Liver (tissue), 9 donors: ENCODE measurements around the gene CEP89. TPM values are rescaled to one million over a fixed set of nuclear protein-coding genes. Genes with fewer than 3 reads are reported as not detected.

Source experiments
- DNase-seq: peaks from one replicate; pipeline ENCODE4 v3.0.0-alpha.2; 2017; ENCODE audit warnings: low spot score
- H3K27ac ChIP-seq, 2 donors: one replicate each; pipeline ENCODE4 v1.7.0; 2013; ENCODE audit warnings: inconsistent platforms in 2 of 2, low read length in 2 of 2, control low read depth in 1 of 2, low read depth in 1 of 2, mild to moderate bottlenecking in 1 of 2
- H3K27me3 ChIP-seq, 4 donors: one replicate each; pipeline versions ENCODE4 v1.6.1 to v1.7.0; 2013; ENCODE audit warnings: low read length in 3 of 4, inconsistent platforms in 1 of 4, mild to moderate bottlenecking in 1 of 4, moderate library complexity in 1 of 4; ENCODE audit not compliant: control insufficient read depth in 4 of 4, insufficient read depth in 4 of 4
- H3K36me3 ChIP-seq, 4 donors: one replicate each; pipeline versions ENCODE4 v1.6.1 to v1.7.0; 2013; ENCODE audit warnings: low read length in 3 of 4, mild to moderate bottlenecking in 3 of 4, low read depth in 1 of 4, moderate library complexity in 1 of 4; ENCODE audit not compliant: control insufficient read depth in 4 of 4, insufficient read depth in 3 of 4
- H3K4me1 ChIP-seq, 4 donors: one replicate each; pipeline versions ENCODE4 v1.6.1 to v1.7.0; 2013; ENCODE audit warnings: low read length in 3 of 4, mild to moderate bottlenecking in 3 of 4, moderate library complexity in 1 of 4; ENCODE audit not compliant: control insufficient read depth in 4 of 4, insufficient read depth in 4 of 4
- H3K4me3 ChIP-seq, 3 donors: one replicate each; pipeline versions ENCODE4 v1.6.1 to v1.7.0; 2013; ENCODE audit warnings: low read length in 3 of 3, control low read depth in 1 of 3, low read depth in 1 of 3, mild to moderate bottlenecking in 1 of 3
- H3K9ac ChIP-seq, 2 donors: one replicate each; pipeline ENCODE4 v1.7.0; 2013; ENCODE audit warnings: low read length in 2 of 2, mild to moderate bottlenecking in 2 of 2, moderate library complexity in 2 of 2, control low read depth in 1 of 2, low read depth in 1 of 2
- H3K9me3 ChIP-seq, 4 donors: one replicate each; pipeline versions ENCODE4 v1.6.1 to v1.7.0; 2013; ENCODE audit warnings: low read length in 3 of 4; ENCODE audit not compliant: control insufficient read depth in 4 of 4
- EGR1 ChIP-seq, 2 donors: IDR thresholded peaks; 2 replicates each; pipeline ENCODE4 v1.6.1; 2016 to 2018; ENCODE audit warnings: antibody characterized with exemption in 2 of 2, low read depth in 2 of 2
- FOXA1 ChIP-seq: IDR thresholded peaks from 2 replicates; pipeline ENCODE4 v1.6.1; 2016; ENCODE audit warnings: antibody characterized with exemption
- FOXA2 ChIP-seq: IDR thresholded peaks from 2 replicates; pipeline ENCODE4 v1.6.1; 2016; ENCODE audit warnings: antibody characterized with exemption
- GABPA ChIP-seq, 2 donors: IDR thresholded peaks in 1 of 2; conservative IDR thresholded peaks in 1 of 2; 2 replicates each; pipeline ENCODE4 v1.6.1; 2016; ENCODE audit warnings: antibody characterized with exemption in 2 of 2, mild to moderate bottlenecking in 1 of 2, moderate library complexity in 1 of 2
- HNF4A ChIP-seq, 2 donors: conservative IDR thresholded peaks; 2 replicates each; pipeline ENCODE4 v1.6.1; 2016; ENCODE audit warnings: antibody characterized with exemption in 2 of 2, mild to moderate bottlenecking in 2 of 2
- JUND ChIP-seq, 2 donors: IDR thresholded peaks; 2 replicates each; pipeline ENCODE4 v1.6.1; 2016; ENCODE audit warnings: antibody characterized with exemption in 2 of 2
- NR2F2 ChIP-seq: IDR thresholded peaks from 2 replicates; pipeline ENCODE4 v1.6.1; 2016; ENCODE audit warnings: antibody characterized with exemption
- RXRA ChIP-seq, 2 donors: IDR thresholded peaks; 2 replicates each; pipeline ENCODE4 v1.6.1; 2017 to 2018; ENCODE audit warnings: antibody characterized with exemption in 2 of 2, mild to moderate bottlenecking in 1 of 2
- SP1 ChIP-seq: IDR thresholded peaks from 2 replicates; pipeline ENCODE4 v1.6.1; 2018; ENCODE audit warnings: antibody characterized with exemption, mild to moderate bottlenecking
- TAF1 ChIP-seq: conservative IDR thresholded peaks from 2 replicates; pipeline ENCODE4 v1.6.1; 2016; ENCODE audit warnings: antibody characterized with exemption, mild to moderate bottlenecking
- WGBS: extraction: QIAGEN DNeasy Blood & Tissue Kit; methylation state at CpG from one replicate; pipeline ENCODE4 v1.1.7; 2013; 5-methylcytosine and 5-hydroxymethylcytosine counted together
- polyA plus RNA-seq, 2 donors: library from polyadenylated mRNA; stranded (reverse) in 1 of 2; unstranded in 1 of 2; fragments of 200-250 nt in 1 of 2; fragments of >200 nt in 1 of 2; fragmentation: Nextera tagmentation in 1 of 2; extraction: Ambion mirVana in 1 of 2; gene quantifications; one replicate each; pipeline versions ENCODE4 v1.2.1 to v1.2.3, GENCODE V29; 2013 to 2015
- total RNA-seq, 2 donors: library from RNA; depleted of rRNA; stranded (reverse); fragments of >200 nt; gene quantifications; one replicate each; pipeline ENCODE4 v1.2.3, GENCODE V29; 2014
- TF ChIP-seq, protein P1 (sequence below): IDR thresholded peaks from 2 replicates; pipeline ENCODE4 v1.6.1; 2016; ENCODE audit warnings: antibody characterized with exemption
- TF ChIP-seq, protein P2 (sequence below): IDR thresholded peaks from 2 replicates; pipeline ENCODE4 v1.6.1; 2016; ENCODE audit warnings: antibody characterized with exemption
- TF ChIP-seq, protein P3 (sequence below): IDR thresholded peaks from 2 replicates; pipeline ENCODE4 v1.6.1; 2016; ENCODE audit warnings: antibody characterized with exemption, mild to moderate bottlenecking
- donor health status: healthy.
- donor health status: healthy.
- donor health status: healthy.
- donor health status: healthy.
- donor health status: healthy.

Gene CEP89
- total and polyA plus RNA-seq, 4 donors = 2.0 to 2.9 (median 2.4) TPM

DNA sequence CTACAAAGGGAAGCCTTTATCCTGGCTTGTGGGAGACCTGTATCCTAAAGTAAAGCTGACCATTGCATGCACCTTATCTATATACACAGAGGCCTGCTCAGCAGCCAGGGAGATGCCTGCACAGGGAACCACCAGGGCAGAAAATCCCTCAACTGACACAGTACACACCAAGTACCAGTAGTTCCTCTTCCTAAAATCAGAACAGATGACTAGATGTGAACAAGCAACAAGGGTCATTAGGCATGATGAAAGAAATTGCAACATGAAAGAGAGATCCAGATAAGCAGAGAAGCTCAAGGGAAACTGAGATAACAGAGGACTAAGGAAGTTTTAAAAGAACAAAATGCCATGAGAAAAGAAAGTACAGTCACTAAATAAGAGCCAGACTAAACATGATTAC is 62.5 kb downstream of the CEP89 start (continued):
- TF ChIP-seq JUND (IDR thresholded peaks at IDR 0.05) = no peak
- TF ChIP-seq FOXA2 = no peak

DNA sequence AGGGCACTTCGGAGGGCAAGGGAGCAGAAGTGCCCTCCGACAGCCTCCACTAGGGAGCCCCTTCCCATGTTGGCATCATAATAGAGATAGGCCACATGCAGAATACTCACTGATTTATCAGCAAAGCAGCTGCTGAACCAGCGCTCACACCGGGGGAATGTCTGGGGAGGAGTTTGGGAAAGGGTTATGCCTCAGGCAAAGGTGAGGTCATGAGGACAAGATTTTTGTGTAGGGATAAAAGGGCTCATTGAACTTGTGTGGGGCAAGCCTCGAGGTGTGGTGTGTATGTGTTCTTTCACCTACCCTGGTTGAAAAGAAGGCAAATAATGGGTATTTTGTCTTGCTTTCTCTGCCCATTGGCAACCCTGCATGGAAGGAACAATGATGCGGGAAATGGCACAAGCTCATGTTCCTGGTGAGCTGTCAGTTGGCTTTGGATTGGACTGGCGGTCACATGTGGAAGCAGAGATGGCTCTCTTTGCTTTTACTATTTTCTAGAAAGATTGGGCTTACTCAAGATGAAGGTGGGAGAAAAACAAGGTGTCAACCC is 63.0 kb downstream of the CEP89 start:
- Histone ChIP-seq H3K36me3 (peaks cover 0 to 7% (median 2%) of the 10 kb centered on the region in 4 donors), H3K9ac (no peak overlapping the region), H3K27ac (no peak overlapping the region), H3K9me3 (no peaks in the 10 kb centered on the region), H3K4me1 (no peaks in the 10 kb centered on the region), H3K27me3 (no peaks in the 10 kb centered on the region), H3K4me3 (no peak overlapping the region)
- WGBS = 95% methylated on average over 7 of the region's 7 CpGs
- no peak for TF ChIP-seq EGR1 (IDR thresholded peaks at IDR 0.05; ENCODE audit: low read depth in 2 of 2)
- no peak for DNase-seq

DNA sequence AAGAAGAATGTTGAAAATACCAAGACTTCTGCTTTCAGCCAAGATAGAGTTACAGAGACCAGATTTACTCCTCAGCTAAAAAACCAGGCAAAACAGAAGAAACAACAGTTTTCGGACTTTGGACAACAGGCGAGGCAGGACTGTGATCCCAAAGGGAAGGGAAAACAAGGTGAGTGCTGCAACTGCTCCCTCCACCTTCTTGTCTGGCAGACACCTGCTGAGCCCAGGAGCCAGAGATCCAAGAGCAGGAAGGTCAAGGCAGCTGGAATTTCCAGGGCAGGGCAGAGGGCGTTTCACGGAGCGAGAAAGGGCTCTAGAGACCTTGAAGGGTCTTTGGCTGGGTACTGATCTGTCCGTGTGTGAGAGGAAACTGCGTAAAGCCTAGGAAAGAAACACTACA is 69.3 kb downstream of the CEP89 start:
- Histone ChIP-seq H3K36me3 (peaks cover 0 to 5% (median 0%) of the 10 kb centered on the region in 4 donors), H3K9ac (no peak overlapping the region), H3K4me1 (no peaks in the 10 kb centered on the region), H3K27me3 (no peaks in the 10 kb centered on the region), H3K27ac (no peak overlapping the region), H3K9me3 (no peaks in the 10 kb centered on the region), H3K4me3 (no peak overlapping the region)
- WGBS = 84% methylated on average over 7 of the region's 7 CpGs
- no peak for DNase-seq
- no peak for TF ChIP-seq EGR1 (IDR thresholded peaks at IDR 0.05; ENCODE audit: low read depth in 2 of 2)
- TF ChIP-seq FOXA2 = no peak
- TF ChIP-seq, protein P1, sequence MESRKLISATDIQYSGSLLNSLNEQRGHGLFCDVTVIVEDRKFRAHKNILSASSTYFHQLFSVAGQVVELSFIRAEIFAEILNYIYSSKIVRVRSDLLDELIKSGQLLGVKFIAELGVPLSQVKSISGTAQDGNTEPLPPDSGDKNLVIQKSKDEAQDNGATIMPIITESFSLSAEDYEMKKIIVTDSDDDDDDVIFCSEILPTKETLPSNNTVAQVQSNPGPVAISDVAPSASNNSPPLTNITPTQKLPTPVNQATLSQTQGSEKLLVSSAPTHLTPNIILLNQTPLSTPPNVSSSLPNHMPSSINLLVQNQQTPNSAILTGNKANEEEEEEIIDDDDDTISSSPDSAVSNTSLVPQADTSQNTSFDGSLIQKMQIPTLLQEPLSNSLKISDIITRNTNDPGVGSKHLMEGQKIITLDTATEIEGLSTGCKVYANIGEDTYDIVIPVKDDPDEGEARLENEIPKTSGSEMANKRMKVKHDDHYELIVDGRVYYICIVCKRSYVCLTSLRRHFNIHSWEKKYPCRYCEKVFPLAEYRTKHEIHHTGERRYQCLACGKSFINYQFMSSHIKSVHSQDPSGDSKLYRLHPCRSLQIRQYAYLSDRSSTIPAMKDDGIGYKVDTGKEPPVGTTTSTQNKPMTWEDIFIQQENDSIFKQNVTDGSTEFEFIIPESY = no peak
- no peak for TF ChIP-seq GABPA (IDR thresholded peaks at IDR 0.05 in 1 of 2, conservative IDR thresholded peaks at IDR 0.05 in 1 of 2)

DNA sequence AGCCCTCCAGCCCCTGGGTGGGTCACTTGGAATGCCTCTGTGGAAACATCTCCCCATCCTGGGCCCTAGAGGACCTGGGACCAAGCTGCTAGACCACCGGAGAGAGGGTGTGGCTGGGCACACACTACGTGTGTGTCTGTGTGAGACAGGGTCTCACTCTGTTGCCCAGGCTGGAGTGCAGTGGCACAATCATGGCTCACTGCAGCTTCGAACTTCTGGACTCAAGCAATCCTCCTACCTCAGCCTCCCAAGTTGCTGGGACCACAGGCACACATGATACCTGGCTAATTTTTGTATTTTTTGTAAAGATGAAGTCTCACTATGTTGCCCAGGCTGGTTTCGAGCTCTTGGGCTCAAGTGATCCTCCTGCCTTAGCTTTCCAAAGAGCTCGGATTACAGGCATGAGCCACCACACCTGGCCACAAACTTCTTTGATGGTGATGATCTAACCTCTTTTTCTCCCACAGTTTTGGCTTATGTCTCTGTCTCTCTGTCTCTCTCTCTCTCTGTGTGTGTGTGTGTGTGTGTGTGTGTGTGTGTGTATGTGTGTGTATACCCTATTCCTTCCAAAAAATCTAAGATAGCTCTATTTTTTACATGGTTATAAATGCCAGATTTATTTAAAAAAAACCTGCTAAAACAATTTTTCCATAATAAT is 70.1 kb downstream of the CEP89 start:
- no peak for DNase-seq
- WGBS = 96% methylated on average over 5 of the region's 5 CpGs

DNA sequence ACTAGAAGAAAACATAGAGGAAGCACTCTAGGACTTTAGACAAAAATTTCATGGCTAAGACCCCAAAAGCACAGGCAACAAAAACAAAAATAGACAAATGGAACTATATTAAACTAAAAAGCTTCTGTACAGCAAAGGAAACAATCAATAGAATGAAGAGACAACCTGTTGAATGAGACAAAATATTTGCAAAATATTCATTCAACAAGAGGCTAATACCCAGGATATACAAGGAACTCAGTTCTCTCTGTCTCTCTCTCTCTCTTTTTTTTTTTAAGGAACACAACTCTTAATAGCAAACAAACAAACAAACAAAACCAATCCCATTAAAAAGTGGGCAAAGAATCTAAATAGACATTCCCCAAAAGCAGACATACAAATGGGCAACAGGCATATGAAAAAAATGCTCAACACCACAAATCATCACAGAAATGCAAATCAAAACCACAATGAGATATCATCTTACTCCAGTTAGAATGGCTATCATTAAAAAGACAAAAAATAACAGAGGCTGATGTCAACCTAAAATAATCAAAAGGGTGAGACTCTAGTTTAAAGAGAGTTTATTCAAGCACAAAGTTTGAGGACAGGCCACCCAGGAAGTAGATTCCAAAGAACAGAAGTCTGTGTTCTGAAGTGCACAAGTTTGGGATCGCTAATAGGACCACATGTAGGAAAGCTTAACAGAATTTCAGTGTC is 75.1 kb downstream of the CEP89 start:
- no peak for DNase-seq
- 96% methylated on average over 1 of the region's 1 CpG for WGBS
- Histone ChIP-seq H3K4me1 (no peaks in the 10 kb centered on the region), H3K27me3 (no peaks in the 10 kb centered on the region), H3K4me3 (no peak overlapping the region), H3K36me3 (no peaks in the 10 kb centered on the region), H3K9ac (no peak overlapping the region), H3K9me3 (peaks cover 0 to 10% (median 4%) of the 10 kb centered on the region in 4 donors), H3K27ac (no peak overlapping the region)
- TF ChIP-seq, protein P2, sequence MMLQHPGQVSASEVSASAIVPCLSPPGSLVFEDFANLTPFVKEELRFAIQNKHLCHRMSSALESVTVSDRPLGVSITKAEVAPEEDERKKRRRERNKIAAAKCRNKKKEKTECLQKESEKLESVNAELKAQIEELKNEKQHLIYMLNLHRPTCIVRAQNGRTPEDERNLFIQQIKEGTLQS = no peak
- TF ChIP-seq, protein P3, sequence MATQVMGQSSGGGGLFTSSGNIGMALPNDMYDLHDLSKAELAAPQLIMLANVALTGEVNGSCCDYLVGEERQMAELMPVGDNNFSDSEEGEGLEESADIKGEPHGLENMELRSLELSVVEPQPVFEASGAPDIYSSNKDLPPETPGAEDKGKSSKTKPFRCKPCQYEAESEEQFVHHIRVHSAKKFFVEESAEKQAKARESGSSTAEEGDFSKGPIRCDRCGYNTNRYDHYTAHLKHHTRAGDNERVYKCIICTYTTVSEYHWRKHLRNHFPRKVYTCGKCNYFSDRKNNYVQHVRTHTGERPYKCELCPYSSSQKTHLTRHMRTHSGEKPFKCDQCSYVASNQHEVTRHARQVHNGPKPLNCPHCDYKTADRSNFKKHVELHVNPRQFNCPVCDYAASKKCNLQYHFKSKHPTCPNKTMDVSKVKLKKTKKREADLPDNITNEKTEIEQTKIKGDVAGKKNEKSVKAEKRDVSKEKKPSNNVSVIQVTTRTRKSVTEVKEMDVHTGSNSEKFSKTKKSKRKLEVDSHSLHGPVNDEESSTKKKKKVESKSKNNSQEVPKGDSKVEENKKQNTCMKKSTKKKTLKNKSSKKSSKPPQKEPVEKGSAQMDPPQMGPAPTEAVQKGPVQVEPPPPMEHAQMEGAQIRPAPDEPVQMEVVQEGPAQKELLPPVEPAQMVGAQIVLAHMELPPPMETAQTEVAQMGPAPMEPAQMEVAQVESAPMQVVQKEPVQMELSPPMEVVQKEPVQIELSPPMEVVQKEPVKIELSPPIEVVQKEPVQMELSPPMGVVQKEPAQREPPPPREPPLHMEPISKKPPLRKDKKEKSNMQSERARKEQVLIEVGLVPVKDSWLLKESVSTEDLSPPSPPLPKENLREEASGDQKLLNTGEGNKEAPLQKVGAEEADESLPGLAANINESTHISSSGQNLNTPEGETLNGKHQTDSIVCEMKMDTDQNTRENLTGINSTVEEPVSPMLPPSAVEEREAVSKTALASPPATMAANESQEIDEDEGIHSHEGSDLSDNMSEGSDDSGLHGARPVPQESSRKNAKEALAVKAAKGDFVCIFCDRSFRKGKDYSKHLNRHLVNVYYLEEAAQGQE = no peak
- TF ChIP-seq TAF1 = no peak
- TF ChIP-seq FOXA2 = no peak
- TF ChIP-seq EGR1 (IDR thresholded peaks at IDR 0.05; ENCODE audit: low read depth in 2 of 2) = no peak
- TF ChIP-seq HNF4A (conservative IDR thresholded peaks at IDR 0.05) = no peak
- TF ChIP-seq FOXA1 = no peak

More for the DNA sequence above, 70.1 kb downstream of the CEP89 start:
- Histone ChIP-seq H3K9me3 (no peaks in the 10 kb centered on the region), H3K4me3 (no peak overlapping the region), H3K4me1 (no peaks in the 10 kb centered on the region), H3K9ac (no peak overlapping the region), H3K36me3 (peaks cover 0 to 5% (median 0%) of the 10 kb centered on the region in 4 donors), H3K27me3 (no peaks in the 10 kb centered on the region), H3K27ac (no peak overlapping the region)
- TF ChIP-seq SP1 (no peak), HNF4A (conservative IDR thresholded peaks at IDR 0.05) (no peak), NR2F2 (no peak), FOXA1 (no peak), RXRA (IDR thresholded peaks at IDR 0.05) (no peak)
